GM12878 (cell line): Measurements from ENCODE around the gene RNF223.

Source experiments
- CBX5 ChIP-seq: sonication (generic); IDR thresholded peaks from 2 replicates; pipeline ENCODE4 v1.6.1; 2016; ENCODE audit warnings: low read depth, moderate library complexity, mild to moderate bottlenecking, inconsistent platforms
- ZSCAN29 ChIP-seq: fragments of 450-650 bp; IDR thresholded peaks from 2 replicates; pipeline ENCODE4 v1.6.1; 2017; ENCODE audit warnings: mild to moderate bottlenecking, moderate library complexity
- TF ChIP-seq, protein P1 (sequence below): IDR thresholded peaks from 2 replicates; pipeline ENCODE4 v1.6.1; 2012; ENCODE audit warnings: low read length, inconsistent platforms
- TF ChIP-seq, protein P2 (sequence below), 3 experiments: IDR thresholded peaks in 2 of 3; conservative IDR thresholded peaks in 1 of 3; 2 replicates each; pipeline ENCODE4 v1.5.1; 2011; ENCODE audit warnings: low read depth in 3 of 3, low read length in 3 of 3, mild to moderate bottlenecking in 3 of 3, control low read depth in 2 of 3, moderate library complexity in 2 of 3, inconsistent platforms in 1 of 3, mixed read lengths in 1 of 3; ENCODE audit not compliant: control insufficient read depth in 2 of 3, insufficient read depth in 1 of 3; ENCODE audit errors: extremely low read depth in 1 of 3

DNA sequence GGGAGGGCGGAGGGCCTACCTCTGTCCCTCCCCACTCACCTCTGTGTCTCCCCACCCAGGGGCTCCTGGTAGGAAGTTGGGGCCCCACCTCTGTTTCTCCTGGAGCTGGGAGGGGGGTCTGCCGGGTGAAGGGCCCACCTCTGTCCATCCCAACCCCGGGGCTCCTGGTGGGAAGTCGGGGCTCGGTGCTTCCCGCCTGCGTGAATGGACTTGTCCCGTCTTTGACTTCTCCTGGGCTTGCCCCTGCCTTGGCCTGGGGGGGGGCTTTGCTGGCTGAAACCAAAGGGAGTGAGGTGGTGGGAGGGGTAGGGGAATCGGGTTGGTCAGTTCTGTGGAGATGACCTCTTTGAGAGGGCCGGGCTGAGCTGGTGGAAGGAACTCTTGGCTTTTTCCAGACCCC, 48.4 kb downstream of the RNF223 start:
- TF ChIP-seq, protein P1, sequence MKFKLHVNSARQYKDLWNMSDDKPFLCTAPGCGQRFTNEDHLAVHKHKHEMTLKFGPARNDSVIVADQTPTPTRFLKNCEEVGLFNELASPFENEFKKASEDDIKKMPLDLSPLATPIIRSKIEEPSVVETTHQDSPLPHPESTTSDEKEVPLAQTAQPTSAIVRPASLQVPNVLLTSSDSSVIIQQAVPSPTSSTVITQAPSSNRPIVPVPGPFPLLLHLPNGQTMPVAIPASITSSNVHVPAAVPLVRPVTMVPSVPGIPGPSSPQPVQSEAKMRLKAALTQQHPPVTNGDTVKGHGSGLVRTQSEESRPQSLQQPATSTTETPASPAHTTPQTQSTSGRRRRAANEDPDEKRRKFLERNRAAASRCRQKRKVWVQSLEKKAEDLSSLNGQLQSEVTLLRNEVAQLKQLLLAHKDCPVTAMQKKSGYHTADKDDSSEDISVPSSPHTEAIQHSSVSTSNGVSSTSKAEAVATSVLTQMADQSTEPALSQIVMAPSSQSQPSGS: no peak
- TF ChIP-seq, protein P2, sequence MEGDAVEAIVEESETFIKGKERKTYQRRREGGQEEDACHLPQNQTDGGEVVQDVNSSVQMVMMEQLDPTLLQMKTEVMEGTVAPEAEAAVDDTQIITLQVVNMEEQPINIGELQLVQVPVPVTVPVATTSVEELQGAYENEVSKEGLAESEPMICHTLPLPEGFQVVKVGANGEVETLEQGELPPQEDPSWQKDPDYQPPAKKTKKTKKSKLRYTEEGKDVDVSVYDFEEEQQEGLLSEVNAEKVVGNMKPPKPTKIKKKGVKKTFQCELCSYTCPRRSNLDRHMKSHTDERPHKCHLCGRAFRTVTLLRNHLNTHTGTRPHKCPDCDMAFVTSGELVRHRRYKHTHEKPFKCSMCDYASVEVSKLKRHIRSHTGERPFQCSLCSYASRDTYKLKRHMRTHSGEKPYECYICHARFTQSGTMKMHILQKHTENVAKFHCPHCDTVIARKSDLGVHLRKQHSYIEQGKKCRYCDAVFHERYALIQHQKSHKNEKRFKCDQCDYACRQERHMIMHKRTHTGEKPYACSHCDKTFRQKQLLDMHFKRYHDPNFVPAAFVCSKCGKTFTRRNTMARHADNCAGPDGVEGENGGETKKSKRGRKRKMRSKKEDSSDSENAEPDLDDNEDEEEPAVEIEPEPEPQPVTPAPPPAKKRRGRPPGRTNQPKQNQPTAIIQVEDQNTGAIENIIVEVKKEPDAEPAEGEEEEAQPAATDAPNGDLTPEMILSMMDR (IDR thresholded peaks at IDR 0.05 in 2 of 3, conservative IDR thresholded peaks at IDR 0.05 in 1 of 3; ENCODE audit: control insufficient read depth in 2 of 3, extremely low read depth in 1 of 3, insufficient read depth in 1 of 3, low read depth in 3 of 3, low read length in 3 of 3): no peak
- TF ChIP-seq ZSCAN29 (no peak), CBX5 (no peak)
